ENCODE results near the gene ASB13. TPM values are rescaled to one million over a fixed set of nuclear protein-coding genes. Genes with fewer than 3 reads are reported as not detected.

ASB13 gene
- total and polyA plus RNA-seq, 7 donors: 13.2 to 52.0 (median 23.5) TPM

GRCh38 chr10:5683065-5683464 is 16.7 kb upstream of the ASB13 start:
- no peaks in the 10 kb centered on the region for H3K9me3 ChIP-seq
- intact Hi-C loops (cut with DNase I): loop anchor here (5.0 kb wide), 1 partner anchor 236 kb away; no protein-coding TSS in a partner anchor

DNA sequence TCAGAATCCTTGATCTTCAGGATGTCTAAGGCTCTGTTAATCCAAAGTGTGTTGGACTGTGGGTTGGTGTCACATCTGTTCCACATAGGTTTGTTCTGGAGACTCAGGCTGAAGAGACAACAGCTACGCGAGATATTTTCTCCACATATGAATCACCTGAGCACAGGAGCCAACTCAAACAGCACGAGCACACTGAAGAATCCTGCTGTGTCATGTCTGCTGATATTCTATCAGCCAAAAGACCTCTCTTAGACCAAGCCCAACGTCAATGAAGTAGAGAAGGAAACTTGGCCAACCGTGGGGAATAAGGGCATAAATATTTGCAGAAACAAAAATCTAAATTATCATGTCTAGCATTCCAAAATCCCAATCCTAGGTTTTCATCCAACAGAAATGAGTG is 15.5 kb upstream of the ASB13 start:
- H3K9me3 ChIP-seq: no peaks in the 10 kb centered on the region
- no peaks in the 10 kb centered on the region for H3K27me3 ChIP-seq
- H3K4me3 ChIP-seq: no peak overlapping the region
- no peak overlapping the region for H3K27ac ChIP-seq
- peaks cover 0 to 20% (median 14%) of the 10 kb centered on the region in 4 donors for H3K4me1 ChIP-seq
- TF ChIP-seq POLR2A (IDR thresholded peaks at IDR 0.05): no peak
- 81 to 85% methylated on average over 5 of the region's 5 CpGs for WGBS, 2 donors
- DNase-seq: no peak
- H3K36me3 ChIP-seq: no peaks in the 10 kb centered on the region
- intact Hi-C loops (cut with DNase I): loop anchor here (5.0 kb wide), 1 partner anchor 235 kb away; no protein-coding TSS in a partner anchor

More at GRCh38 chr10:5683065-5683464, 16.7 kb upstream of the ASB13 start:
- no peak for DNase-seq
- Histone ChIP-seq H3K27ac (no peak overlapping the region), H3K36me3 (no peaks in the 10 kb centered on the region), H3K4me3 (no peak overlapping the region), H3K4me1 (peaks cover 0 to 25% (median 16%) of the 10 kb centered on the region in 4 donors), H3K27me3 (no peaks in the 10 kb centered on the region)
- 70 to 82% methylated on average over 3 of the region's 3 CpGs for WGBS, 2 donors
- TF ChIP-seq EP300 (IDR thresholded peaks at IDR 0.05): no peak
- TF ChIP-seq POLR2A (IDR thresholded peaks at IDR 0.05): no peak

- DNase-seq: no peak
- Histone ChIP-seq H3K4me3 (no peak overlapping the region), H3K36me3 (no peaks in the 10 kb centered on the region), H3K27me3 (no peaks in the 10 kb centered on the region), H3K4me1 (peaks cover 0 to 8% (median 2%) of the 10 kb centered on the region in 4 donors), H3K9me3 (no peaks in the 10 kb centered on the region), H3K27ac (no peak overlapping the region)
- WGBS, 2 donors: 73 to 89% methylated on average over 2 of the region's 2 CpGs
- intact Hi-C loops (cut with DNase I): loop anchor here (5.0 kb wide), 1 partner anchor 232 kb away; no protein-coding TSS in a partner anchor
- TF ChIP-seq POLR2AphosphoS5 (IDR thresholded peaks at IDR 0.05) (no peak), POLR2A (IDR thresholded peaks at IDR 0.05) (no peak), CTCF (IDR thresholded peaks at IDR 0.05) (no peak), EP300 (IDR thresholded peaks at IDR 0.05) (no peak)
Measured at GRCh38 chr10:5679606-5680005, 13.2 kb upstream of the ASB13 start.

GRCh38 chr10:5679037-5679435 is 12.6 kb upstream of the ASB13 start:
- Histone ChIP-seq H3K36me3 (no peaks in the 10 kb centered on the region), H3K9me3 (no peaks in the 10 kb centered on the region), H3K27ac (no peak overlapping the region), H3K27me3 (no peaks in the 10 kb centered on the region), H3K4me1 (peaks cover 0 to 5% (median under 1%) of the 10 kb centered on the region in 4 donors), H3K4me3 (no peak overlapping the region)
- intact Hi-C loops (cut with DNase I): no loop called here
- TF ChIP-seq EP300 (IDR thresholded peaks at IDR 0.05) (no peak), POLR2AphosphoS5 (IDR thresholded peaks at IDR 0.05) (no peak), POLR2A (IDR thresholded peaks at IDR 0.05) (no peak), CTCF (IDR thresholded peaks at IDR 0.05) (no peak)
- 91% methylated on average over 3 of the region's 3 CpGs for WGBS, 2 donors
- no peak for DNase-seq

DNA sequence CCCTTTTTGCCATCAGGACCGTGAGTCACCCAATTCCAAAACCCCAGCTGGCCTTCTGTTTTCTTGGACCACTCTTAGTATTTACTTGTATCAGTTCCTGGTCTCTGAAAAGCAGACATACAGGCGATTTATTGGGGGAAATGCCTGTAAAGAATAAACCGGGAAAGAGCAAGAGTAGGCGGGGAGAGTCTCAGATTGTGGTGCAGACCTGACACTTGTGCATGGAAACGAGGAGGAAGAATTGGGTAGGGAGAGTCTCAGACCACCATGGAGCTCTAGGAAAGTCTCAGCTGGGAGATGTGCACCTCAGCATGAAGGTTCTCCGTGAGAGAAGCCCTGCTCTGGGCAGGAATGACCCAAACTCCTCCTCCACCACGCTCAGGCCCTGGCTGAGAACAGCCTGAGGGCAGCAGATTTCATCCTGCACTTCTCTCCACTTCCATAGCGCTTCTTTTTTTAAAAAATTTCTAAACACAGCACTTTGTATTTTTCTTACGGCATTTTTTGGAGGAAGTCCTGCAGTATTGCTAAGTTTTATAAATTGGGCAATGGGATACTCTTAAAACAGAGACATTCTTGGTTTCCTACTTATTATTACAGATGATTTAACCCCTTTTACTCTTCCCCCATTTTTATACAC is 12.1 kb upstream of the ASB13 start:
- no peak for DNase-seq
- intact Hi-C loops (cut with DNase I): no loop called here
- 80 to 83% methylated on average over 9 of the region's 9 CpGs for WGBS, 2 donors
- H3K4me3 ChIP-seq: no peak overlapping the region
- no peak overlapping the region for H3K27ac ChIP-seq
- no peaks in the 10 kb centered on the region for H3K36me3 ChIP-seq
- no peaks in the 10 kb centered on the region for H3K27me3 ChIP-seq
- no peaks in the 10 kb centered on the region for H3K9me3 ChIP-seq
- no peaks in the 10 kb centered on the region for H3K4me1 ChIP-seq
- TF ChIP-seq POLR2A (IDR thresholded peaks at IDR 0.05) (no peak), POLR2AphosphoS5 (IDR thresholded peaks at IDR 0.05) (no peak), CTCF (IDR thresholded peaks at IDR 0.05) (no peak)

All from sigmoid colon (tissue), 7 donors.